Esophagus mucosa (tissue), 1 donor: ENCODE results near the gene ENOX1. TPM values are rescaled to one million over a fixed set of nuclear protein-coding genes. Genes with fewer than 3 reads are reported as not detected.
"Not testable (repeated sequence)": the region's sequence is repeated elsewhere in the genome, so short reads cannot be mapped to it uniquely, and the experiment has no call there.

Experiments
- ATAC-seq: fragments of 200-7000 bp; cut with Tn5 transposase; one replicate; pipeline ENCODE4 v1.9.1; 2020
- total RNA-seq: library from RNA; stranded (reverse); gene quantifications from one replicate; pipeline ENCODE4 v1.2.4, GENCODE V29; 2023
- donor health status: DM: yes; HTN: yes; CAD: no.

ENOX1 gene
- total RNA-seq, 1 donor from 2014 or later = 0.12 TPM

- ATAC-seq = no peak
Measured at GRCh38 chr13:43374621-43375020, 412.2 kb downstream of the ENOX1 start.

GRCh38 chr13:43373400-43373799, 413.4 kb downstream of the ENOX1 start:
- ATAC-seq = no peak

- no peak for ATAC-seq
Measured at GRCh38 chr13:43370842-43371241, 415.9 kb downstream of the ENOX1 start.

GRCh38 chr13:43369319-43369718, 417.5 kb downstream of the ENOX1 start:
- ATAC-seq = no peak

DNA sequence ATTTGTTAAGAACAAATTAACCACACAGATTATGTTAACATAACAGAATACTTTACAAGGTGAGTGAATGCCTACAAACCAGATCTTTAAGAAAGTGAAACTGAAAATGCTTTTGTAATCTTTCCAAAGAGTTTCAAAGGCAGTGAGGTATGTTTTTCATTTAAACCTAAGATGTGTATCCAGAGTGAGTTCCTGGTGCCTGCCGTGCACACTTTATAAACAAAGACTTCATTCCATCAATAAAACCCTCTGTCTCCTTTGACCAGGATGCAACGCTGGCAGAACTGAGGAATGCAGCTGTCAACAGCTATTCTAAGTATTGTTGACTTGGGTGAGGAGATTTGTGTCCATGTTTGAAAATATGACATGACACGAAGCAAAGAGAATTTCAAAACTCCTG, 418.8 kb downstream of the ENOX1 start:
- ATAC-seq = no peak

DNA sequence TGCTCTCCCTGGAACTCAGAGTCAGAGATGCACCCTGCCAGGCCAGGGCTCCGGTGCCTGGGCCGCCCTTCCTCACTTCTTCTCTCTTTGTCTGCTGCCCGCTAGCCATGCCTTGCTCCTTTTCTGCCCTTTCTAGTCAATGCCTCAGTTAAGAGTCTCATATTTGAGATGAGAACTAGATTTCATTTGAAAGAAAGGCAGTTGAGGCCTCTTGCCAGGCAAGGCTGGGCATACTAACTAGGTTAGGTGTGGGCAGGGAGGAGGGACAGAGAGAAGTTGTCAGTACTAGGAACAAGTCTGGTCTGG, 421.8 kb downstream of the ENOX1 start:
- no peak for ATAC-seq

- ATAC-seq = no peak
Measured at GRCh38 chr13:43364210-43365038, 422.3 kb downstream of the ENOX1 start.

GRCh38 chr13:43363156-43363953, 423.4 kb downstream of the ENOX1 start:
- ATAC-seq = no peak

DNA sequence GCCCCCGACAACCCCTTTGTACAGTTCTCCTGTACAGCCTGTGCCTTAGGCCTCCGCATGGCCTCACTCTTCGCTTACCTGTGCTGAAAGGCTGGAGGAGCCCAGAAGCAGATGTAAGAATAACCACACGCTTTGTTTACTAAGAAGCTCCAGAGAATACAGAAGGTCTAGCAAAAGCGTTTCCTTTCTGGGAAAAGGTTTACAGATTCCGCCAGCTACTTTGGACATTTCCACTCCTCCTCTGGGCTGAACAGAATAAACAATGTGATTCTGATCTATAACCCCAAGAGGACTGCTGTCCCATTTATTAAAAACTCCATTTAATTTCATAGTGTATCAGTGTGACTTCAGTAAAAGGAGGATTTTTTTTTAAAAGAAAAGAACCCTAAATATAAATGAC, 424.2 kb downstream of the ENOX1 start:
- no peak for ATAC-seq

DNA sequence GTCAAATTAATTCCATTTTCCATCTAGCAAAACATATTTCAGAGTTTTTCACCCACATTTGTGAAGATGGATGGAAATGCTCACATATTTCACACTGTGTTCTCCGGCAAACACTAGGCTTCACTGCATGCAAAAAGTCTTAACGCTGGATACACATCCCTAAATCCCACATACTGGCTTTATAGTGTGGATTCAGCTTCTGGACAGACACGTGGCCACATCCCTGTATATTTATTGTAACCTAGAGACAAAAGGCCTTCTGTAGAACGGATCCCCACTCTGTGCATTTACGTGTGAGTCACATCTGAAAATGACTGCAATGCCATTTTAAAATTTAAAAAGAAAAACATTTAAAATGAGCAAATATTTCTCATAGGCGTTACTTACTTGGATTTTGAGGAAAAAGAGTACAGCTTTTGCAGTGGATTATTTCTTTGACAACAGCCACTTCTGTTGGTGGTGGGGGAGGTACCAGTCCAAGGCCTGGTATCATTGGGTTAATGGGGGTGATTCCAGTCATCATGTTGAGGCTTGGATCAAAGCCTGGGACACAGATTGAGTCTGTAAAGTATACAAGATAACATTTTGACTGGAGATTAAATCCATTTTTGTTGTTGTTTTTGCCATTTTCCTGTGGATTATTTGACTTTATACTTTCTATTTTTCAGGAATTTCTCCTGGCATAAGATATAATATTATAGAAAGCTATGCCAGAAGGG, 425.7 kb downstream of the ENOX1 start:
- ATAC-seq = no peak

DNA sequence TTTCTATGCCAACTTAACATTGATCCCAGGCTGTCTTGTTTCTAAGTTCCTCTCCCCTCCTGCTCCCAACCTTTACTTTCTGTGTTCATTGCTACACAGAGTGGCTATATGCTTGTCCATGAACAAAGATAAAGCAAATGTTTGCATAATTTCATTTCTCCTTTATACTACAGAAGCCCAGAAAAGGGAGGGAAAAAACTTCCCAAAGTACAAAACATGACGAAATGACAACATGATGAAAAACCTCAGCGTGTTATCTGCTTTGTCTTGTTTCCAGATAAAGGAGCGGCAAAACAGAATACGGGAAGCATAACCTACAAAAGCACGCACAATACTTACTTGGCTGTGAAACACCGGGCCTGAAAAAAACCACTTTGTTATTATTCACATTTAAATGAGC, 426.6 kb downstream of the ENOX1 start:
- no peak for ATAC-seq

GRCh38 chr13:43359536-43359935, 427.2 kb downstream of the ENOX1 start:
- ATAC-seq = no peak

DNA sequence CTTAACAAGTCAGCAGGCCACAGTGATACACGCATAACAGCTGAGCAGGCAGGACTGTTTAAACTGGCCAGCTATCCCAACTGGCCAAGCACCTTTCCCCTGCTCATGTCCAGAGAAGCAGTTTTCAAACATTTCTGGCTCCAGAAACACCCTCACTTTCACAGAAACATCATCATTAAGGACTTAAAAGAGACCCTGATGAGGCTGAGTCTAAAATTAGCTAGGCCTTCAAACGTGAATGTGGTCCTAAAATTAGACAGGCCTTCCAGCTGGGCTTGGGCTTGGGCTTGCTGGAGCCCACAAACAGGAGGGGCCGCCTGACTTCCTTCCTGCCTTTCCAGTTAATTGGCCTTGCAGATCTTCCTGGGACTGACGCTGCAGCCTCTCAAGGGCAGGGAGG, 429.2 kb downstream of the ENOX1 start:
- ATAC-seq = no peak

DNA sequence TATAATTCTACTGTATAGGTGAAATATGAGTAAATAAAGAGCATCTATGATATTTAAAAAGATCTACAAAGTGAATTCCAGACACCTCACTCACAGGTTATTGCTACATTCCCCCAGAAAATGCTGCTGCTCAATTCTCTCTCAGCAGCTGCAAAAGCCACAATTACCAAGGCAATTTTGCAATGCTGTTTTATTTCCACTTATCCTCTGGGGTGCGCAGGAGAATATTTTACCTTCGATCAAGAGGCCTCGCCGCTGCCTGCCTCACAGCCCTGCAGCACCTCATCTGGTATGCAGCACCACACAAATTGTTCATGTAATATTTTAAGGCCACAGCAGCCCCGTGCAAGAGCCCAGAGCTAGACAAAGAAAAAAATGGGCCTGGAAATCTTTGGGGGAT, 430.2 kb downstream of the ENOX1 start:
- ATAC-seq = no peak

- ATAC-seq = no peak
Measured at GRCh38 chr13:43355774-43356173, 431.0 kb downstream of the ENOX1 start.

GRCh38 chr13:43354153-43354945, 432.4 kb downstream of the ENOX1 start:
- no peak for ATAC-seq

GRCh38 chr13:43353631-43354030, 433.1 kb downstream of the ENOX1 start:
- no peak for ATAC-seq

DNA sequence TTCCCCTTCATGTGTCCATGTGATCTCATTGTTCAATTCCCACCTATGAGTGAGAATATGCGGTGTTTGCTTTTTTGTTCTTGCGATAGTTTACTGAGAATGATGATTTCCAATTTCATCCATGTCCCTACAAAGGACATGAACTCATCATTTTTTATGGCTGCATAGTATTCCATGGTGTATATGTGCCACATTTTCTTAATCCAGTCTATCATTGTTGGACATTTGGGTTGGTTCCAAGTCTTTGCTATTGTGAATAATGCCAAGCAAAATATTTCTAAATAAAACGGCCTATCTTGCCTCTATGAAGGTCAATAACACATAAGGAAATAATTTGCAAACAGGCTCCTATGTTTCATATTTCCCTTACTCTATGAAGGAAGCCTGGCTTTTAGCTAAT, 435.2 kb downstream of the ENOX1 start:
- ATAC-seq = not testable (repeated sequence)

GRCh38 chr13:43348397-43348796, 438.4 kb downstream of the ENOX1 start:
- ATAC-seq = peak; percentile 54

GRCh38 chr13:43347877-43348276, 438.9 kb downstream of the ENOX1 start:
- no peak for ATAC-seq

- no peak for ATAC-seq
Measured at GRCh38 chr13:43346427-43346826, 440.3 kb downstream of the ENOX1 start.

GRCh38 chr13:43343645-43344044, 443.1 kb downstream of the ENOX1 start:
- no peak for ATAC-seq
